ES-I3 (cell line): Measurements from ENCODE around the gene PMM2.

ENCODE experiments used
- H3K36me3 ChIP-seq: 2 replicates; pipeline ENCODE4 v1.6.1; 2013; ENCODE audit warnings: mild to moderate bottlenecking, low read length, control low read depth, moderate library complexity; ENCODE audit not compliant: insufficient read depth
- H3K4me1 ChIP-seq: 2 replicates; pipeline ENCODE4 v1.6.1; 2013; ENCODE audit warnings: mild to moderate bottlenecking, control low read depth, low read length; ENCODE audit not compliant: insufficient read depth
- H3K9ac ChIP-seq: 2 replicates; pipeline ENCODE4 v1.6.1; 2013; ENCODE audit warnings: low read depth, mild to moderate bottlenecking, low read length, moderate library complexity
- H3K9me3 ChIP-seq: 2 replicates; pipeline ENCODE4 v1.6.1; 2013; ENCODE audit warnings: mild to moderate bottlenecking, low read length, moderate library complexity; ENCODE audit not compliant: control insufficient read depth, insufficient read depth

The PMM2 gene

DNA sequence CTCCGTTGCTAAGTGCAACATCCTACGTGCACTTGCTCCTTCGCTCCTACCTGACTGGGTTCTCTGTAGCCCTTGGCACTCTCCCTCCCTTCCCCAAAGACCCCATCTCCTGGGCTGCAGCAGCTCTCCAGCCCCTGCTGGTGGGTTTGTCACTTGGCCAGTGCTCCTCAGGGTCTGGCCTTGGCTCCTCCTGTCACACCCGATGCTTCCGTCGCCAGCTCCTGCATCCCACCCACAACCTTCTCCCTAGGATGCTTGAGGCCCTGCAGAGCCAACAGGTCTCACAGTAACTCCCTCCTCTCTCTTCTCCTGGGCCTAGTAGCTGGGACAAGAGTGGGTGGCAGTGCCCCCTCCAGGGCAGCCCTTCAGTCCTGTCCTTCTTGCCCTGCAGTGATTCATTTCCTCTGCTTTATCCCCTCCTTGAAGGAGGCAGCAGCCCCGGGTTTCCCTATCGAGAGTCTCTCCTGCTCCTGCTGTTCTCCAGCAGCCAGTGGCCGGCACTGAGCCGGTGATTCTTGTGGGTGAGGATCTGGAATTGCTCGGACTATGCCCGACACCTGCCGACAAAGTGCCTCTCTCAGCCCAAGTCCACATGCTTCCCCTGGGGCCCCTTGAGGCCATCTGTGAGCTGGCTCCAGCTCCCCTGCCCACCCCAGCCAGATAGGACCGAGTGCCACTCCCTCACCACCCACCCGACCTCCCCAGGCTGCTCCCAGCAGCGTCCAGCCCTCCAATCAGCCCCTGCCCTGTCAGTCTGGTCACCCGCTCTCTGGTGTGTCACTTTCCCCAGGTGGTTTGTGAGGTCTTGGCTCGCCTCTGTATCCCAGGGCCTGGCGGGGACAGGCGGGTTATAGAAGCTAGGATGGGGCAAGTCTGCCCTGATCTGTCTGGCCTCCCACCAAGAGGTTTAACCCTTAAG, 88.3 kb downstream of the PMM2 start:
- Histone ChIP-seq H3K4me1 (peaks cover 6% of the 10 kb centered on the region; the same call in 1 of the 2 replicates), H3K36me3 (no peaks in the 10 kb centered on the region; the same call in 1 of the 2 replicates), H3K9ac (no peak overlapping the region), H3K9me3 (no peaks in the 10 kb centered on the region)

- Histone ChIP-seq H3K4me1 (peaks cover 6% of the 10 kb centered on the region; the same call in 1 of the 2 replicates), H3K36me3 (no peaks in the 10 kb centered on the region; the same call in none of the 2 replicates), H3K9me3 (no peaks in the 10 kb centered on the region), H3K9ac (no peak overlapping the region)
Measured at GRCh38 chr16:8886593-8887430, 89.2 kb downstream of the PMM2 start.

DNA sequence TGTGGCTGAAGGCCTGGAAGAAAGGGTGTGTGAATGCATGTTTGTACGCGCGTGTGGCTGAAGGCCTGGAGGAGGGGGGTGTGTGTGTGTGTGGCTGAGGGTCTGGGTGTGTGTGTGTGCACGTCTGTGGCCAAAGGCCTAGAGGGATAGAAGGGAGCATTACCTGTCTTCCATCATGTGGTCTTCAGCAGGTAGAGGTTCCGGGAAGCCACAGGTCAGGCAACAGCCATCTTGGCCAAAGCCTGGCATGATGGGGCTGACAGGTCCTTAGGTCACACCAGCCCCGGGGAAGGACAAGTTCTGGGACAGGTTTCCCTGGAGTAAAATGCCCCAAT, 89.8 kb downstream of the PMM2 start:
- no peaks in the 10 kb centered on the region for H3K9me3 ChIP-seq
- H3K9ac ChIP-seq = no peak overlapping the region
- H3K4me1 ChIP-seq = peaks cover 6% of the 10 kb centered on the region; the same call in 1 of the 2 replicates
- no peaks in the 10 kb centered on the region; the same call in none of the 2 replicates for H3K36me3 ChIP-seq

DNA sequence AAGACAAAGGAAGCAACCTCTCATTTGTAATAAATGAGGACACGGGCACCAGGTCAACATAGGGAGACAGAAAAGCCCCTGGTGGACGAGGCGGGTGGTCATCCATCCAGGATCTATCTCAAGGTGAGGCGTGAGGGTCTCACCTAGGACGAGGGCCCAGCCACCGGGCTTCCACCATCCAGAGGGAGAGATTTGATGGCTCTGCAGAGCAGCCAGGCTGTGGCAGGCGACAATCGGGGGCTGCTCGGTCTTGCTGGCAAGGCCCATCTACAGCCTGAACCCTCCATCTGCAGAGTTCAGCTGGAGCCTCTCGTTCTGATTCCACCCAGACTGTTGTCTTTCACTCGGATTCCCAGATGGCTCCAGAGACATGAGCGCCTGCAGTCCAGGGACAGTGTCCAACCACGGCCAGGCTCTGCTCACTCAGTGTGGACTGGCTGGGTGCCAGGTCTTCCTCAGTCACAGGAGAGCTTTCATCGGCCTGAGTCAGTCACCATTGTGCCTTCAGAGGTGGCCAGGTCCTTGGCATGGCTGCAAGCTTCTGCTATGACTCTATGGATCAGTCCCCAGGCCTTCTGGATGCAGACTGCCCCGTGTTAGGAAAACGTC, 90.4 kb downstream of the PMM2 start:
- peaks cover 6% of the 10 kb centered on the region; the same call in 1 of the 2 replicates for H3K4me1 ChIP-seq
- peaks cover under 1% of the 10 kb centered on the region for H3K36me3 ChIP-seq
- H3K9ac ChIP-seq = no peak overlapping the region
- H3K9me3 ChIP-seq = no peaks in the 10 kb centered on the region

DNA sequence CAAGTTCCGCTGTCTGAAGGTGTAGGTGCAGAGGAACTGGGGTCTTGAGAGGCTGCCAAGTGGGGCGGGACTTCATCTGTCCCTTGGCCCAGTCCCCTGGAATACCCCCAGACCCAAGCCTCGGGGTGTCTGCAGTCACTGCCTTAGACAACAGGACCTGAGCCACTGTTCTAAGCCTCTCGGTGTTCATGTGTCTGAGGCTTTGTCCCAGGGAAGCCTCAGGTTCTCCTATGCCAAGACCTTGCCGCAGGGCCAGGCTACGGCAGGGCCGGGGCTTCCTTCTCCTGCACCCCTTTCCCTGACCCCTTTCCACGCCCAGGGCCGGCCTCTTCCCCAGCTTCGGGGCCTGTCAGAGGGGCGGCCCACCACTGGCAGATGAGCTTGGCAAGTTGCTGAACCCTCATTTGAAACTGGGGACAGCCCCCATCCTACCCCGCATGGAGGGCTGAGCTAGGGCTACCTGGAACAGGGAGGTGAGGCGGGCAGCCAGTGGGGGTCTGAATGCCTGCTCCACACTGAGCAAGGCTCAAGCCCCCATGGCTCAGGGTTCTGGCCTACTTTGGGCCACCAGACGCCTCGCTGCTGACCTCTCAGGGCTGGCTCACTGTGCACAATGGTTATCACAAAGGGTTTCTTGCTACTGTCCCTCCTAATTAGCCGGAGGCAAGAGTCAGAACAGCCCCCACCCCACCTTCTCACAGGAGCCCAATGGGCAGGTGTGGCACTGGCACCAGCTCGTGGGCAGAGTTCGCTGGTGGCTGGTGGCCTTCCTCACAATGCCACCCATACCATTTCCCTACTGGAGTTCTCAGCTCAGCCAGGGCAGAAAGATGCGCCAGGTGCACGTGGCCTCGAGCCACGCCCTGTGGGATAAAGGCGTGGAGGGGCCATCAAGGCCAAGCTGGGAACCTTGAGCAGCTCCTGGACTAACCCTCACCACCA, 91.6 kb downstream of the PMM2 start:
- Histone ChIP-seq H3K9ac (no peak overlapping the region), H3K9me3 (no peaks in the 10 kb centered on the region), H3K4me1 (peaks cover 6% of the 10 kb centered on the region; the same call in 1 of the 2 replicates), H3K36me3 (peaks cover 11% of the 10 kb centered on the region)

DNA sequence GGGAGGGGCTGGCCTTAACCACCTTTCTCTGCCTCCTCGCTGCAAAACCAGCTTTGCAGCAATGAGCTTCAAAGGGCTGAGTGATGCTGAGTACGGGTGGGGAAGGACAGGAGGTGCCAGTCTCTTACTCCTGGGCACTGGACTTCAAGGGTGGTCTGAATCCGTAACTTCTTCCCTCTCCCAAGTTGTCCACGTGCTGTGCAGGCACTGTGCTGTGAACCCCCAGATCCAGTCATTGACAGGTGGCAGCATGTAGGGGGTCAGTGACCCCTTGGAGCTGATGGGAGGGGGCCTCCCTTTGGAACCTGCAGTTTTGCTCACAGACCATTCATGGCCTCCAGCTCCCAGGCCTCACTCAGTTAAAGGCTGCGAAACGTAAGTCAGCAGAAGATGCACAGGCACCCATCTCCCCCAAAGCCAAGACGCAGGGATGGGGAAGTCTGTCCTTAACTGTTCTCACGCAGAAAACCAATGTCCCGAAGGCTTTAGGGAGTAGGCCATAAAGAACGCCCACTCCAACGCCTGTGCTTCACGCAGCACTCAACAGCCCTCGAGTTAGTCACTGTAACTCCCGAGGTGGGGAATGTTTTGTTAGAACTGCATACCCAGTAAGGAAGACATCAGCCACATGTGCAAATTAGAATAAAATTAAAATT, 92.4 kb downstream of the PMM2 start:
- H3K36me3 ChIP-seq = peaks cover 16% of the 10 kb centered on the region
- H3K4me1 ChIP-seq = peaks cover 6% of the 10 kb centered on the region; the same call in 1 of the 2 replicates
- H3K9me3 ChIP-seq = no peaks in the 10 kb centered on the region
- H3K9ac ChIP-seq = no peak overlapping the region

DNA sequence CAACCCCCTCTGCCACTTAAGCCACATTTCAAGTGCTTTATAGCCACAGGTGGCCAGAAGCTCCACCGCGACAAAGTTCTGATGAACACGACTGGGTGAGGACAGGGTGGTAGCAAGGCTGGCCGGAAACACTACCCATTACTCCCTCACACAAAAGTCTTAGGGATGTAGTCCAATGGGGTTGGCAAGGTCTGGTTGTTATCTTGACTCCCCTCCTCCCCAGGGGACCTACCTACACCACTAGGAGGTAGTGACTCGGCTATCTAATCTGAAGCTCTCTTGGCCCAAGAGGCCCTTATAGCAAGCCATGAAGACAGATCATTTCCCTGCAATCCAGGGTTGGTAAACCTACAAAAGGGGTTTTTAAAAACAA, 92.9 kb downstream of the PMM2 start:
- H3K9me3 ChIP-seq = no peaks in the 10 kb centered on the region
- peaks cover 20% of the 10 kb centered on the region for H3K36me3 ChIP-seq

GRCh38 chr16:8892101-8892575, 94.5 kb downstream of the PMM2 start:
- H3K4me1 ChIP-seq = no peaks in the 10 kb centered on the region
- H3K9ac ChIP-seq = no peak overlapping the region
- H3K36me3 ChIP-seq = peaks cover 32% of the 10 kb centered on the region
- H3K9me3 ChIP-seq = no peaks in the 10 kb centered on the region

More for the DNA sequence above, 92.9 kb downstream of the PMM2 start:
- H3K4me1 ChIP-seq = peaks cover 6% of the 10 kb centered on the region; the same call in 1 of the 2 replicates
- H3K9ac ChIP-seq = no peak overlapping the region

DNA sequence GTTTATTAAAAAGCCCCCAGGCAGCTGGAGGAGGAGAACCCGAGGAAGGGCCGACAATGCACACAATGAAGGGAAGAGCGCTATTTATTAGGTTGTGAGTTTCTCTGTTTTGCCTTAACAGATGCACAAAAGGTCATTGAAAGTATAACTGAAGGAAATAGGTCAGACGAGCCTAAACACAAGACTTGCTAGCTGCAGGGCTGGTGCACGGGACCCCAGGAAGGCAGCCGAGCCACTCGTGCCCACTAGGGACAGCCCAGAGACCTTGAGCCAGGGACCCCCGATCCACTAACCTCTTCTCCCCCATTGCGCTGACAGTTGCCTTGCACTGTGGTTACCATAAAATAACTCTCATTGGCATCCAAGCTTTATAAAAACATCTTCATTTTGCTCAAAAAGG, 95.8 kb downstream of the PMM2 start:
- Histone ChIP-seq H3K9ac (no peak overlapping the region), H3K36me3 (peaks cover 41% of the 10 kb centered on the region), H3K9me3 (no peaks in the 10 kb centered on the region), H3K4me1 (no peaks in the 10 kb centered on the region)

GRCh38 chr16:8893976-8894690, 96.5 kb downstream of the PMM2 start:
- Histone ChIP-seq H3K36me3 (peaks cover 48% of the 10 kb centered on the region), H3K9ac (no peak overlapping the region), H3K9me3 (no peaks in the 10 kb centered on the region), H3K4me1 (no peaks in the 10 kb centered on the region)

DNA sequence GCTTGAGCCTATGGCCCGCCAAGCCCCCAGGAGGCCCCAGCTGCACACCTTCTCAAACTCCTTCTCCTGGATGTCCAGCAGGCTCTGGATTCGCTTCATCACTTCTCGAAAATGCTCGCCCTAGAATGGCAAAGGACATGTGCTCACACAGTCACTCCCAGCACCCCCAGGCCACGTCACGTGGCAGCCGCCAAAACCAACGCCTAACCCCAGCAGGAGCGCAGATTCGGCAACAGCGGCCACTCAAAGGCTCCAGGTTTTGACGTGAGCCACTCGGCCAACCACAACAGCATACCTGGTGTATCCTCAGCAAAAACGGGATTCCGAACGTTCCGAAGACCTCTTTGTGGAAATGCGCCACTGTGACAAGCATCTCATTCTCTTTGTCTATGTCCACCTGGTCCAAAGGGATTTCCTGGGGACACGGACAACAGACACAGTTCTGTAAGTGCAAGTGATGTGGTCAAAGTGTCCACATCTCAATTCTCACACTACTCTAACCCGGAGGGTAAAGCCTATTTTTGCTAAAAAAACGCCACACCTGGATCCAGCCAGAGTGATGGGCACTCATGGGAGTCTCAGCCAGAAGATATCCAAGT, 97.2 kb downstream of the PMM2 start:
- no peaks in the 10 kb centered on the region for H3K9me3 ChIP-seq
- H3K36me3 ChIP-seq = peaks cover 54% of the 10 kb centered on the region
- no peak overlapping the region for H3K9ac ChIP-seq
- no peaks in the 10 kb centered on the region for H3K4me1 ChIP-seq

- peaks cover 73% of the 10 kb centered on the region for H3K36me3 ChIP-seq
- H3K4me1 ChIP-seq = no peaks in the 10 kb centered on the region
Measured at GRCh38 chr16:8898660-8899318, 101.2 kb downstream of the PMM2 start.

More at GRCh38 chr16:8898660-8899318, 101.2 kb downstream of the PMM2 start:
- no peak overlapping the region for H3K9ac ChIP-seq
- no peaks in the 10 kb centered on the region for H3K9me3 ChIP-seq
